Measurements from ENCODE around the gene ARHGAP9.
"Not testable (repeated sequence)": the region's sequence is repeated elsewhere in the genome, so short reads cannot be mapped to it uniquely, and the experiment has no call there.

ARHGAP9 gene

DNA sequence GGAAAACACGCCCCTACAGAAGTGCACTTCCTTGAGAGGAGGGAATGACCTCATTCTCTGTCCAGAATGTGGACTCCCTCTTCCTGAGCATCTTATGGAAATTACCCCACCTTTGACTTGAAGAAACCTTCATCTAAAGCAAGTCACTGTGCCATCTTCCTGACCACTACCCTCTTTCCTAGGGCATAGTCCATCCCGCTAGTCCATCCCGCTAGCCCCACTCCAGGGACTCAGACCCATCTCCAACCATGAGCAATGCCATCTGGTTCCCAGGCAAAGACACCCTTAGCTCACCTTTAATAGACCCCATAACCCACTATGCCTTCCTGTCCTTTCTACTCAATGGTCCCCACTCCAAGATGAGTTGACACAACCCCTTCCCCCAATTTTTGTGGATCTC lies 29.6 kb downstream of the ARHGAP9 start:
- no peak for TF ChIP-seq ZFX (IDR thresholded peaks at IDR 0.05)
- TF ChIP-seq, protein P1, sequence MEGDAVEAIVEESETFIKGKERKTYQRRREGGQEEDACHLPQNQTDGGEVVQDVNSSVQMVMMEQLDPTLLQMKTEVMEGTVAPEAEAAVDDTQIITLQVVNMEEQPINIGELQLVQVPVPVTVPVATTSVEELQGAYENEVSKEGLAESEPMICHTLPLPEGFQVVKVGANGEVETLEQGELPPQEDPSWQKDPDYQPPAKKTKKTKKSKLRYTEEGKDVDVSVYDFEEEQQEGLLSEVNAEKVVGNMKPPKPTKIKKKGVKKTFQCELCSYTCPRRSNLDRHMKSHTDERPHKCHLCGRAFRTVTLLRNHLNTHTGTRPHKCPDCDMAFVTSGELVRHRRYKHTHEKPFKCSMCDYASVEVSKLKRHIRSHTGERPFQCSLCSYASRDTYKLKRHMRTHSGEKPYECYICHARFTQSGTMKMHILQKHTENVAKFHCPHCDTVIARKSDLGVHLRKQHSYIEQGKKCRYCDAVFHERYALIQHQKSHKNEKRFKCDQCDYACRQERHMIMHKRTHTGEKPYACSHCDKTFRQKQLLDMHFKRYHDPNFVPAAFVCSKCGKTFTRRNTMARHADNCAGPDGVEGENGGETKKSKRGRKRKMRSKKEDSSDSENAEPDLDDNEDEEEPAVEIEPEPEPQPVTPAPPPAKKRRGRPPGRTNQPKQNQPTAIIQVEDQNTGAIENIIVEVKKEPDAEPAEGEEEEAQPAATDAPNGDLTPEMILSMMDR (conservative IDR thresholded peaks at IDR 0.05), result no peak
- no peak overlapping the region for H3K27ac ChIP-seq

DNA sequence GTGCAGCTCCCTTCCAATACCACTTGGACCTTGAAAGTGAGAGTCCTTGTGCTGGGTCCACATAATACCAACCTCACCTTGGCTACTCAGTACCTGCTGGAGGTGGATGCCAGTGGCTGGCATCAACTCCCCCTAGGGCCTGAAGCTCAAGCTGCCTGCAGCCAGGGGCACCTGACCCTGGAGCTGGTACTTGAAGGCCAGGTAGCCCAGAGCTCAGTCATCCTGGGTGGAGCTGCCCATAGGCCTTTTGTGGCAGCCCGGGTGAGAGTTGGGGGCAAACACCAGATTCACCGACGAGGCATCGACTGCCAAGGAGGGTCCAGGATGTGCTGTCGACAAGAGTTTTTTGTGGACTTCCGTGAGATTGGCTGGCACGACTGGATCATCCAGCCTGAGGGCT lies 30.3 kb downstream of the ARHGAP9 start:
- TF ChIP-seq, protein P1 (conservative IDR thresholded peaks at IDR 0.05), result no peak
- TF ChIP-seq ZFX (IDR thresholded peaks at IDR 0.05), result no peak
- no peak overlapping the region for H3K27ac ChIP-seq

DNA sequence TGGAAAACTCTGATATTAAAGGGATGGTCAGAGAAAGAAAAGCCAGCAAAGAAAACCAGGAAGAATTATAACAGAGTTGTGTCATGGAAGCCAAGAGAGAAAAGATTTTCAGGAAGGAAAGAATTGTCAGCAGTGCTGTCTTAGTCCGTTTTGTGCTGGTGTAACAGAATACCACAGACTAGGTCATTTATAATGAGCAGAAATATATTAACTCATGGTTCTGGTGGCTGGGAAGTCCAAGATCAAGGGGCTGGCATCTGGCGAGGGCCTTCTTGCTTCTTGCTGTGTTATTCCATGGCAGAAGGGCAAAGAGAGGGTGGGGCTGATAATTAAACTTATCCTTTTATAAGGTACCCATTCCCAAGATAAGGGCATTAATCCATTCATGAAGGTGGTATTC lies 31.0 kb downstream of the ARHGAP9 start:
- no peak overlapping the region for H3K27ac ChIP-seq
- TF ChIP-seq, protein P1 (conservative IDR thresholded peaks at IDR 0.05), result no peak
- no peak for TF ChIP-seq ZFX (IDR thresholded peaks at IDR 0.05)

DNA sequence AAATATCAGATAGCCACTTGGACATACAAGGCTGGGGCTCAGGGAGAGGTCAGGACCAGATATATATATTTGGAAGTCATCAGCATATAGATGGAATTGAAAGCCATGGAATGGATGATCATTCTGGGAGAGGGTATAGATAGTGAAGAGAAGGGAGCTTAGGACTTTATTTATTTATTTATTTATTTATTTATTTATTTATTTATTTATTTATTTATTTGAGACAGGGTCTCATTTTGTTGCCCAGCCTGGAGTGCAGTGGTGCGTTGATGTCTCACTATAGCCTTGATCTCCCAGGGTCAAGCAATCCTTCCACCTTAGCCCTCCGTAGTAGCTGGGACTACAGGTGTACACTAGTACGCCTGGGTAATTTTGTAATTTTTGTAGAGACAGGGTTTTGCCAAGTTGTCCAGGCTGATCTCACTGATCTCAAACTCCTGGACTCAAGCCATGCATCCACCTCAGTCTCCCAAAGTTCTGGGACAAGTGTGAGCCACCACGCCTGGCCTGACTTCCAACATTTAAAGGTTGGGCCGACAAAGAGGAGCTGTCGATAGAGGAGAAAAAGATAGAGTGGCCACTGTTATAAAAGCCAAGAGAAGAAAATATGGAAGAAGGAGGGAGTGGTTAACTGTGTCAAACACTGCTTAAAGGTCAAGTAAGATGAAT lies 33.2 kb downstream of the ARHGAP9 start:
- TF ChIP-seq ZFX (IDR thresholded peaks at IDR 0.05), result no peak
- TF ChIP-seq, protein P1 (conservative IDR thresholded peaks at IDR 0.05), result no peak
- no peak overlapping the region for H3K27ac ChIP-seq

DNA sequence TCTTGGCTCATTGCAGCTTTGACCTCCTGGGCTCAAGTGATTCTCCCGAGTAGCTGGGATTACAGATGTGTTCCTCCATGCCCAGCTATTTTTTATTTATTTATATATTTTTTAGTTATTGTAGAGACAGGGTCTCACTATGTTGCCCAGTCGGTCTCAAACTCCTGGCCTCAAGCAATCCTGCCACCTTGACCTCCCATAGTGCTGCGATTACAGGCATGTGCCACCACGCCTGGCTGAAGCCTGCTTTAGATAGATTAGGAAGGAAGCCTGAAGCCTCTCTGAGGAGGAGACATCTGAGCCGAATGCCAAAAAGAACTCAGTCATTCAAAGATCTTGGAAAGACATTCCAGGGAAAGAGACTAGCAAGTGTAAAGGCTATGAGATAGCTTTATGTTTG lies 34.9 kb downstream of the ARHGAP9 start:
- no peak overlapping the region for H3K27ac ChIP-seq
- TF ChIP-seq, protein P1 (conservative IDR thresholded peaks at IDR 0.05), result no peak
- no peak for TF ChIP-seq ZFX (IDR thresholded peaks at IDR 0.05)

DNA sequence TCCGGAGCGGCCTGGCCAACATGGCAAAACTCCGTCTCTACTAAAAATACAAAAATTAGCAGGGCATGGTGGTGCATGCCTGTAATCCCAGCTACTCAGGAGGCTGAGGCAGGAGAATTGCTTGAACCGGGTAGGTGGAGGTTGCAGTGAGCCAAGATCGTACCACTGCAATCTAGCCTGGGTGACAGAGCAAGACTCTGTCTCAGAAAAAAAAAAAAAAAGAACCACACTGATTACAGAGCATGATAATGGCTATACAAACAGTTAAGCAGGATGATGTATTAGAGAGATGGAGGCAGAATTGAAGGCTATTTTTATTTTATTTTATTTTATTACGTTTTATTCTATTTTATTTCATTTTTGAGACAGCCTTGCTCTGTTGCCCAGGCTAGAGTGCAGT lies 35.3 kb downstream of the ARHGAP9 start:
- H3K27ac ChIP-seq, result not testable (repeated sequence)

DNA sequence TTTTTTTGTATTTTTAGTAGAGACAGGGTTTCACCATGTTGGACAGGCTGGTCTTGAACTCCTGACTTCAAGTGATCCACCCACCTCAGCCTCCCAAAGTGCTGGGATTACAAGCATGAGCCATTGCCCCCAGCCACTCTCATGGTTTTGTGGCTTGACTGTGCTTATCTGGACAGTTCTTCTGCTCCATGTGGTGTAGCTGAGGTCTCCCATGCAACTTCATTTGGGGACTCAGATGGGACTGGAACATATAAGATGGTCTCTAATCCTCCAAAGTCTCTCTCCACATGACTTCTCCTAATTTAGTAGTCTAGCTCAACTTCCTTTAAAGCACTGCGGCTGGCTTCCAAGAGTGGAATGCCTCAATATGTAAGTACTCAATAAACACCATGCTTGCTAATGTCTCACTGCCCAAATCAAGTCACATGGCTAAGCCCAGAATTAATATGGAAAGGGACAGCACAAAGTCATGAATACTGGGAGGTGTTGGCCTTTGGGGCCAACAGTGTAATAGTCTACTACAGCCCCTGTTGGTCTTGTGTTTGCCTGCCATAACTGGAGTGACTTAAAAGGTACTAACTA lies 37.7 kb downstream of the ARHGAP9 start:
- TF ChIP-seq, protein P1 (conservative IDR thresholded peaks at IDR 0.05), result no peak
- no peak for TF ChIP-seq ZFX (IDR thresholded peaks at IDR 0.05)
- no peak overlapping the region for H3K27ac ChIP-seq

DNA sequence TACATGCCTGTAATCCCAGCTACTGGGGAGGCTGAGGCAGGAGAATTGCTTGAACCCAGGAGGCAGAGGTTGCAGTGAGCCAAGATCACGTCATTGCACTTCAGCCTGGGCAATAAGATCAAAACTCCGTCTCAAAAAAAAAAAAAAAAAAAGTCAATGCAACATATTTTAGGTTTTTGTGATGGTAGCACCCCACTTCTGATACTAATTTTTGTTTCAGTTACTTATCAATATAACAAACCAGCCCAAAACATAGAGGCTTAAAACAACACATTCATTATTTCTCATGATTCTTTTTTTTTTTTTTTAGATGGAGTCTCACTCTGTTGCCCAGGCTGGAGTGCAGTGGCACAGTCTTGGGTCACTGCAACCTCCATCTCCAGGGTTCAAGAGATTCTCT lies 38.3 kb downstream of the ARHGAP9 start:
- not testable (repeated sequence) for H3K27ac ChIP-seq
